GM12865 (cell line): Measurements from ENCODE around the gene MED13L.

Experiments used
- DNase-seq: peaks from one replicate; pipeline ENCODE4 v3.0.0; 2010; ENCODE audit warnings: low read depth
- H3K4me3 ChIP-seq: 2 replicates; pipeline ENCODE4 v1.5.1; 2011; ENCODE audit warnings: mild to moderate bottlenecking, low read depth, low read length, control low read depth
- TF ChIP-seq, protein P1 (sequence below): IDR thresholded peaks from 2 replicates; pipeline ENCODE4 v1.5.1; 2011; ENCODE audit warnings: low read length, control low read depth, low read depth, inconsistent platforms; ENCODE audit not compliant: insufficient read depth; ENCODE audit errors: missing control alignments

MED13L gene

GRCh38 chr12:116206828-116207227 lies 70.7 kb downstream of the MED13L start:
- H3K4me3 ChIP-seq = no peak overlapping the region

GRCh38 chr12:116204785-116205184 lies 72.7 kb downstream of the MED13L start:
- TF ChIP-seq, protein P1, sequence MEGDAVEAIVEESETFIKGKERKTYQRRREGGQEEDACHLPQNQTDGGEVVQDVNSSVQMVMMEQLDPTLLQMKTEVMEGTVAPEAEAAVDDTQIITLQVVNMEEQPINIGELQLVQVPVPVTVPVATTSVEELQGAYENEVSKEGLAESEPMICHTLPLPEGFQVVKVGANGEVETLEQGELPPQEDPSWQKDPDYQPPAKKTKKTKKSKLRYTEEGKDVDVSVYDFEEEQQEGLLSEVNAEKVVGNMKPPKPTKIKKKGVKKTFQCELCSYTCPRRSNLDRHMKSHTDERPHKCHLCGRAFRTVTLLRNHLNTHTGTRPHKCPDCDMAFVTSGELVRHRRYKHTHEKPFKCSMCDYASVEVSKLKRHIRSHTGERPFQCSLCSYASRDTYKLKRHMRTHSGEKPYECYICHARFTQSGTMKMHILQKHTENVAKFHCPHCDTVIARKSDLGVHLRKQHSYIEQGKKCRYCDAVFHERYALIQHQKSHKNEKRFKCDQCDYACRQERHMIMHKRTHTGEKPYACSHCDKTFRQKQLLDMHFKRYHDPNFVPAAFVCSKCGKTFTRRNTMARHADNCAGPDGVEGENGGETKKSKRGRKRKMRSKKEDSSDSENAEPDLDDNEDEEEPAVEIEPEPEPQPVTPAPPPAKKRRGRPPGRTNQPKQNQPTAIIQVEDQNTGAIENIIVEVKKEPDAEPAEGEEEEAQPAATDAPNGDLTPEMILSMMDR = no peak
- DNase-seq = no peak
- no peak overlapping the region for H3K4me3 ChIP-seq

More at GRCh38 chr12:116206828-116207227, 70.7 kb downstream of the MED13L start:
- TF ChIP-seq, protein P1 = no peak
- DNase-seq = no peak

GRCh38 chr12:116204169-116204568 lies 73.3 kb downstream of the MED13L start:
- H3K4me3 ChIP-seq = no peak overlapping the region
- TF ChIP-seq, protein P1 = no peak
- no peak for DNase-seq

- DNase-seq = no peak
- TF ChIP-seq, protein P1 = no peak
- H3K4me3 ChIP-seq = no peak overlapping the region
These were observed 74.6 kb downstream of the MED13L start for GRCh38 chr12:116202940-116203339.

DNA sequence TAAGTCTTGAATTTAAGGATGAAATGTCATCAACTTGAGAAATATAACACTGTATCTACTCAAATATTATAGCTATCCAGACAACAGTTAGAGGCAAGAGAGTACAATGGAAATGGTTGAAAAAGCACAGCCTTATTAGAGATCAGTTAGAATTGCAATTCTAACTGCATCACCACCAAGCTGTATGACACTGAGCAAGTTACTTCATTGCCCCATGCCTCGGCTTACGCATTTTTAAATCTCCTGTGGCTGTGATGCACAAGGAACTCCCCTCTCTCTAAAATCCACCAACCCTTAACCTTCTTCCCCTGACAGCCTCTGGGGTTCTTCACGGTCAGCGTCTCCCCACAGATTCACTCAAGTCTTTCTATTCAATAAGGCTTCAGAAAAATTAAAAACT lies 75.1 kb downstream of the MED13L start:
- no peak overlapping the region for H3K4me3 ChIP-seq
- DNase-seq = no peak
- TF ChIP-seq, protein P1 = no peak

DNA sequence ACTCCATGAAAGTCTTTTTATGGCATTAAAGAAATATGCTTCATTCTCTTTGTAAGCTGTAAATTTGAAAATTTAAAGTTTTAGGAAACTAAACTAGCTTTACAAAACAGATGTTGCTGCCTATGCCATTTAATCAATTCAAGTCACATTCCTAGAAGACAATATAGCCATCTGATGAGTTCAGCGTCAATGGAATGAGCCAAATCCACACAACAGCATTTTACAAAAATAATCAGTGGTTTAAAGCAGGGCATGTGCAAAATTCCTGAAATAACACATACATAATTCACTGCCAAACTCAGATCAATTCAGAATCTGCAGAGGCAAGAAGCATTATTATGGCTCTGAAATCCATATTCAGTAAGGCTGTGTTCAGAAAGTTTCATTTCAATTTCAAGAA lies 75.6 kb downstream of the MED13L start:
- DNase-seq = no peak
- TF ChIP-seq, protein P1 = no peak
- no peak overlapping the region for H3K4me3 ChIP-seq

- no peak for DNase-seq
- no peak overlapping the region for H3K4me3 ChIP-seq
- TF ChIP-seq, protein P1 = no peak
These were observed 76.1 kb downstream of the MED13L start for GRCh38 chr12:116201359-116201758.
